ENCODE results near the gene CACNA1E.

CACNA1E gene

DNA sequence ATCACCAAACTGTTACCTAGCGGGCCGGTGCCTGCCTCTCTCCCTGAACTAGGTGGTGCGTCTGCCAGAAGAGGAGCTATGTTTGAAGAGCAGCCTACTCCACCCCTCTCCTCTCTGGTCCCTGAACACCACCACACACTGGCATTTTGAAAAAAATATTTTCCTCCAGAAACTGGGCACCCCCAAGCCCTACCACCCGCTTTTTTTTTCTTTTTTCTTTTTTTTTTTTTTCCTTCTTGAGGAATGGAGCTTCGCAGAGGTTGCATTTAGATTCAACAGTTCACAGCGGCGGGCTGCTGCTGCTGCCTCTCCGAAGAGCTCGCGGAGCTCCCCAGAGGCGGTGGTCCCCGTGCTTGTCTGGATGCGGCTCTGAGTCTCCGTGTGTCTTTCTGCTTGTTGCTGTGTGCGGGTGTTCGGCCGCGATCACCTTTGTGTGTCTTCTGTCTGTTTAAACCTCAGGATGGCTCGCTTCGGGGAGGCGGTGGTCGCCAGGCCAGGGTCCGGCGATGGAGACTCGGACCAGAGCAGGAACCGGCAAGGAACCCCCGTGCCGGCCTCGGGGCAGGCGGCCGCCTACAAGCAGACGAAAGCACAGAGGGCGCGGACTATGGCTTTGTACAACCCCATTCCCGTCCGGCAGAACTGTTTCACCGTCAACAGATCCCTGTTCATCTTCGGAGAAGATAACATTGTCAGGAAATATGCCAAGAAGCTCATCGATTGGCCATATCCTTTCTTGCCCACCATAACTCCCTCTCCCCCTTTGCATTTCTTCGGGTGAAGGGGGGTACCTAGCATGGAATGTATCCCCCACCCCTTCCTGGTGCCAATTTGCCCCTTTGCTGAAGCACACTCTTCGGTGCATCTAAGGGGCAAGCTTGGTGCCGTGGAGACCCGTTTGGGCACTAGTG, at the start of gene CACNA1E:
Gene CACNA1E, plus strand, starts transcription at position 233 of the 911 bp plus-strand sequence. Its CDS starts 228 bp downstream, at position 461.
- no peak for FAIRE-seq

GRCh38 chr1:181433931-181434330, 49.4 kb upstream of the CACNA1E start:
- FAIRE-seq: no peak

- no peak for FAIRE-seq
Measured at GRCh38 chr1:181438013-181438412, 45.3 kb upstream of the CACNA1E start.

GRCh38 chr1:181440510-181440909, 42.8 kb upstream of the CACNA1E start:
- FAIRE-seq: no peak

DNA sequence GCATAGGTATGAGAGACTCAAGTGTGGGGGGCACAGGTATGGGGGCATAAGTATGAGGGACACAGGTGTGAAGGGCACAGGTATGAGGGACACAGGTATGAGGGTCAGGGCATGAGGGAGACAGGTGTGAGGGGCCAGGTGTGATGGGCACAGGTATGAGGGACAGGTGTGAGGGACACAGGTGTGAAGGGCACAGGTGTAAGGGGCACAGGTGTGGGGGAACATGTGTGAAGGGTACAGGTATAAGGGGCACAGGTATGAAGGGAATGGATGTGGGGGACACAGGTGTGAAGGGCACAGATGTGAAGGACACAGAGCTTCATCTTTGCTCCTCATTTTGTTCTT, 41.2 kb upstream of the CACNA1E start:
- no peak for FAIRE-seq

DNA sequence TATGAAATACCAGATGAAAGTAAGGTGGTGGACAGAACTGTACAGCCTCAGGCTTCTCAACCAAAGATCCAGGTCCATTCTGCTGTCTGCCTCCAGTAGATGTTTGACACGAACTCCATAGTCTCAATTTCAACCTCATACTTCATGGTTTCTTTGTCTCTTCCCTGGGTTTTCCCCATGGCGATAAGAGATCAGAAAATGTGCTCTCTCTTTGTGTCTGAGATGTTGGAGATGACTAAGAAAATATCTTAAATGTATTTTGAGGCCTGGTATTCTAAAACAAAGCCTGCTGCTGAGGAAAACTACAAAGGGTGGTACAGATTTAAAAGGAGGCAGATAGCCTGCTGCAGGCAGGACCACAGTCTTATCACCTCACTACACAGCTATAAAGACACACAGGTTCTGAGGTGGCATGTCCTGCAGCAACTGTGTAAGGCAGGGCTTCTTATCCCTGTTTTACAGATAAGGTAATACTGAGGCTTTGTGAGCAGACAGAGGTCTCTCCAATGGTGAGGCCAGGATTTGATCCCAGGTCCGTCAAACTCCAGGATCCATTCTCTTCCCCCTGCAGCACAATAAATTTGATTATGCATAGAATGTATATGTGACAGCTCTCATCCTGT, 40.0 kb upstream of the CACNA1E start:
- no peak for FAIRE-seq

GRCh38 chr1:181445436-181445835, 37.9 kb upstream of the CACNA1E start:
- FAIRE-seq: no peak

DNA sequence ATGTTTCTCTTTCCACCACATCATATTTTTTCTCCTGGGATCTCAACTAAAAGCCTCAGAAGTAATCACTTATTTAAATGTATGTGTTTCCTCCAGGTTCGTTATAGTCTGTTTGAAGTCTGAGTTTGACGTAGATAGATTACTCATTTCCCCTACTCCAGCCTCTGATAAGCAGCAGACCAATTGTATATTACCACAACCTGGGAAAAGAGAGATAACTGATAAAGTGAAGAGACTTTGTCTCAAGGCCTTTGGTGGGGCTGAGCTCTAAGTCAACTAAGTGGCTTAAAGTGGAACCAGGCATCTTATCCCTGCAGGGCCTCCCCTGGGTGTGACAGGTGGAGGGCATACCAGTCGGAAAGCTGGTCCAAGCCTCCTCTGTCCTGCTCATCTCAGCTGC, 34.9 kb upstream of the CACNA1E start:
- no peak for FAIRE-seq

DNA sequence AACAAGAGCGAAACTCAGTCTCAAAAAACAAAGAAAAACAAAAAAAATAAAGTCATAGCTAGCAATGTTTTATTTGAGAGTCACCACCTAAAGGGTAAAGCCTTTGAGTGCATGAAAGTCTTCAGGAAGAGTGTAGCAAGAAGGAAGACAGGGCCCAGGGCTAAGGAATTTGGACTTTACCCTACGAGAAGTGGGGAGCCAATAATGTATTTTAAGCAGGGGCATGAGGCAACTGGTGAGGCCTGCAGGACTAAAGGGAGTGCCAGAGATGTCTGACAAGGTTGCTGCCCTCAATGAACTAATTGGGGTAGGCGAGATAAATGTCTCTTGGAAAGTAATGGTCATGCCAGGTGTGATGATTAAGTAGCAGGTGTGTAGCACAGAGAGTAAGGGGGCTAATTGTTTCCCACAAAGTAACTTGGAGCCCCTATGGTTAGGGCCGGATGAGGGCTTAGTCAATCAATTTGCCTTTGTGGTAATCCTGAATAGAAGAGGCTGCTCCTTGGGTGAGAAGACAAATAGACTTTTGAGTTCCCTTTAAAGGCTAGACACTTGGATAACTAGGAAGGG, 31.6 kb upstream of the CACNA1E start:
- no peak for FAIRE-seq

- FAIRE-seq: no peak
Measured at GRCh38 chr1:181452746-181453145, 30.6 kb upstream of the CACNA1E start.

DNA sequence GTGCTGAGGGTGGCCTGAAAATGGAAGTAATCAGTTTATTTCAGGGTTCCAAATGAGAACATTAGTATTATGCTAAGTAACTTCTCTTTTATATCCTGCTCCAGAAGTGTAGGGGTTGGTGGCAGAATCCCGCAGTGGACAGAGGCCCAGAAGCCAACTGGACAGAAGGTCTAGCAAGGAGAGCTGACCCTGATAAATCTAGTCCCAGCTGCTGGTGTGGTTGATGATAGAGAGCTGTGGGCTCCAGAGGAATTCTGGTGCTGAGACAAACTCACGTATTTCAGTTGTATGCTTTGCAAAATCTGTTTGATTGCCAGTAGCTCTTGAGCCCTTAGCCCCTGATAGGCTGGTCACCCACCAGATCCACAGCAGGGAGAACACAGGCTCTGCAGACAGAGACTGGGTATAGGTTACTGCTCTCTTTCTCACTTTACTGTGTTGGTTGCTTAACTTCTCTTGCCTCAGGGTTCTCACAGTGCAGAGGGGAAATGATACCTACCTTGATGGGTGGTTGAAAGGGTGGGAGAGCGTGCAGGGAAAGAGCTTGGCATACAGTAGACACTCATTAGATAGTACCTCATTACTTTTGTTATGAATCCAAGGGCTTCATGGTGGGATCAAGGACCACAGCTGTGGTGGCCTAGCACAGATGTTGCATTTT, 29.6 kb upstream of the CACNA1E start:
- FAIRE-seq: no peak

- no peak for FAIRE-seq
Measured at GRCh38 chr1:181456551-181456950, 26.8 kb upstream of the CACNA1E start.

DNA sequence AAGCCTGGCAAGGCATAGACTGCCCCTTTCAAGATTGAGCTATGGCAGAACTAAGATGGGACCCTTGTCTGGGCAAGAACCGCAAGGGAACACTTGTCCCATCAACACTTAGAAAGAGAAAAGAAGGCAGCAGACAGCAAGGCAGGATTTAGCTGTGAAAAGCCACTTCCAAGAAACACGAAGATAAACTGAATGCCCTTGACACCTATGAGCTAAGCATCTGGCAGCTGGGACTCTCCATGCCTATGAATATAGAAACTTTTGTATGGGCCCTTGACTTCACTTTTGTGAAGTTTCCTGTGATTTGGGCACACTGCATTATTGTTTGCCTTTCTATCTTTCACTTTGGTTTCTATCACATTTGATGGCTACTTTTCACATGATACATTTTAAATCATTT, 24.9 kb upstream of the CACNA1E start:
- FAIRE-seq: no peak

- no peak for FAIRE-seq
Measured at GRCh38 chr1:181459067-181459466, 24.2 kb upstream of the CACNA1E start.

- FAIRE-seq: no peak
Measured at GRCh38 chr1:181469829-181470228, 13.5 kb upstream of the CACNA1E start.

GRCh38 chr1:181475580-181475979, 7.7 kb upstream of the CACNA1E start:
- FAIRE-seq: no peak

GRCh38 chr1:181476581-181476980, 6.7 kb upstream of the CACNA1E start:
- FAIRE-seq: no peak

DNA sequence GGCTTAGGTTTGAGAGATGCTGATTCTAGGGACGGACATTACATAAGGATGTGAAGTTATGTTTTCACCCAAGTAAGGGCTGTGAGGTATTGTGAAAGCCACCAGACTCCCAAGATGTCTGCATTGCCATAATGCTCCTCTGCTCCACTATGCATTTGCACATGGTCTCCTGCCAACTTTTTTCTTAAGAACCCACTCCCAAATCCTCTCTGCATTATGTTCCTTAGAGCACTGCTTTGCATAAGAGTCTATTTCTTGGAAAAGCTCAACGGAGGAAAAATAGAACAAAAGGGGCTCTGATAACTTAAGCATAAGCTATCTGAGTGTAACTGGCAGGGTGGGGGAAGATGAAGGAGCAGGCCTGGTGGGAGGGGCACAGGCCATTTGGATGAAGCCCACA, 5.0 kb upstream of the CACNA1E start:
- no peak for FAIRE-seq

GRCh38 chr1:181479137-181479745, 4.1 kb upstream of the CACNA1E start:
- peak; percentile 81 for FAIRE-seq

DNA sequence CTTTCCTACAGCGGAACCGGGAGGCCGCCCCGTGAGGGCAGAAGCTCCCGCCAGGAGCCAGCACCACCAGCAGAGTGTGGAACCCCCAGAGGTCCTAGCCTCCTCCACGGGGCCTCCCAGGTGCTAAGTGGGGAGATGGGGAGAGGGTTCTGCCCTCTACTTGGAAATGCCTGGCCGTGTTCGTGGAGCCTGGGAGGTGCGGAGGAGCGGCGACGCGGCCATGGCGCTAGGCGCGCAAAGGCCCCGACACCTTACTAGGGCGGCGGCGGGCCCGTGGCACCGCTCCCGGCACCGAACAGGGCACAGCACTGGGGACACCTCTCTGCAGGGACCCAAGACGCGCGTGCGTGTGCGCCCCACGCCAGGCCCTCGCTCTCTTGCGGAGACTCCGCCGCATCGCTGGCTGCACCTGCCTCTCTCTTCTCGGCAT, 1.3 kb upstream of the CACNA1E start:
- FAIRE-seq: no peak

DNA sequence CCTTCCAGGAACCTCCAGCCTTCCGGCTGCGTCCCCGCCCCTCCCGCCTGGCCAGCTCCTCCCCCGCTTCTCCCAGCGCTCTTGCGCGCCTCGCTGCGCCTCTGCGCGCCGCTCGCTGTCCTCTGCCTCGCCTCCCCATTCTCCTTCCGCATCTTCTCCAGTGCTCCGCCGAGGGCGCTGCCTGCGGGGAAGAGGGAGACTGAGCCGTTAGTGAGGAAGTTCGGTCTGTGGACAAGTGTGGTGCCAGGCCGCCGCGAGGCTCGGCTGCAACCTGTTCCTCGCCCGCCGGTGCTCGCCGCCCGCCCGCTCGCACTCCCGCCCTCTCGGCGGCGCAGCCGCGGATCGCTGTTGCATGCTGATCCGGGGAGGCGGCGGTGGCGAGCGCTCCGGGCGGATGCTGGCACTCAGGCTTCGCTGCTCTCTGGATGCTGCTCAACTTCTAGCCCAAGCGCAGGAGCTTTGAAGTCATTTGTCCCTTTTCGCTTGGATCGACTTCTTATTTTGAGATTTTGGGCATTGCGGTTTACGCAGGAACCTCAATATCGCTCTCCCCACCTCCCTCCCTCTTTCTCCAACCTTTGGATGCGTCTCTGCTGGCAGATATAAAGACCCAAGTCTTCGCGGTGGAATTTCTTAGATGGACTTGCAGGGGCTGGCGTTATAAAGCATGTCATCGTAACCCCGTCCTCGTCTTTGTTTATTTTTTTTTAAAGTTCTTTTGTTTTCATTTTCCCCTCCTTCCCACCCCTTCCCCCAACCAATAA, 614 bp upstream of the CACNA1E start:
- FAIRE-seq: no peak

GRCh38 chr1:181484821-181485220, 1.5 kb downstream of the CACNA1E start:
- FAIRE-seq: no peak
